ENCODE data around the gene OR1N2.

- TF ChIP-seq POLR2AphosphoS5 (IDR thresholded peaks at IDR 0.05; ENCODE audit: low read length) (no peak), RFX5 (IDR thresholded peaks at IDR 0.05; ENCODE audit: low read depth, low read length) (no peak)
These were observed 8.5 kb downstream of the OR1N2 start for GRCh38 chr9:122561446-122561845.

Measured in GM12878 (cell line).